ENCODE measurements around the gene MAN1A1.

DNA sequence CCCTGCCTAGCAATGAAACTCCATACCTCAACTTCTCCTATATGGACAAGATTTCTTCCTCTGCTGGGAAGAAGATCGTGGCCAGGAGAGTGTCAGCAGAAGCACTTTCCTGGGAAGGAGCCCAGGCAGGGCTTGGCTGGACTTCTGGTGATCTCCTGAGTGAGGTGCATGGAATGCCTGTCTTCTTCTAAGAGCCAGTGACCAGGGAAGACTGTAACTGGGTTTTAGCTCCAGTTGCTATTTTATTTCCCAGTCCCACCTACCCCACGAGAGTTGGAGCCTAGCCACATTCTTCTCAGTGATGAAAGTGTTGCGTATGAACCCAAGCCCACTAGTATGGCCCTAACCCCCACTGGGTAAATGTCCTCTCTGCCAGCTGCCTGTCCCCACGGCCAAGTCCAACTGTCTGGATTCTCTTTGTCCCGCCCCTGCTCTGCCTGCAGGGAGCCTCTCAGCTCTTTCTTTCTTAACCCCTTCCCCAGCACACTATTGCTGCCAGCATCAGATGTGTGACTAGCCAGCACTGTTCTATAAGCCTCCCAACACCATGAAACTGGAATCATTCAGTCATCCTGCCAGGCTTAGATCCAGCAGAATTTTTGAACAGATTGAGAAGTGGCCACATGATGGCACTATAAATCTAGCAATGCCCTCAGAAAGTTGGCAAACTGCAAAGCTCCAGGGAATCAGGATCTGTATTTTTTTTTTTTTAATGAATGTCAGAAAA is 201.3 kb downstream of the MAN1A1 start:
- TF ChIP-seq, protein P1, sequence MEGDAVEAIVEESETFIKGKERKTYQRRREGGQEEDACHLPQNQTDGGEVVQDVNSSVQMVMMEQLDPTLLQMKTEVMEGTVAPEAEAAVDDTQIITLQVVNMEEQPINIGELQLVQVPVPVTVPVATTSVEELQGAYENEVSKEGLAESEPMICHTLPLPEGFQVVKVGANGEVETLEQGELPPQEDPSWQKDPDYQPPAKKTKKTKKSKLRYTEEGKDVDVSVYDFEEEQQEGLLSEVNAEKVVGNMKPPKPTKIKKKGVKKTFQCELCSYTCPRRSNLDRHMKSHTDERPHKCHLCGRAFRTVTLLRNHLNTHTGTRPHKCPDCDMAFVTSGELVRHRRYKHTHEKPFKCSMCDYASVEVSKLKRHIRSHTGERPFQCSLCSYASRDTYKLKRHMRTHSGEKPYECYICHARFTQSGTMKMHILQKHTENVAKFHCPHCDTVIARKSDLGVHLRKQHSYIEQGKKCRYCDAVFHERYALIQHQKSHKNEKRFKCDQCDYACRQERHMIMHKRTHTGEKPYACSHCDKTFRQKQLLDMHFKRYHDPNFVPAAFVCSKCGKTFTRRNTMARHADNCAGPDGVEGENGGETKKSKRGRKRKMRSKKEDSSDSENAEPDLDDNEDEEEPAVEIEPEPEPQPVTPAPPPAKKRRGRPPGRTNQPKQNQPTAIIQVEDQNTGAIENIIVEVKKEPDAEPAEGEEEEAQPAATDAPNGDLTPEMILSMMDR (IDR thresholded peaks at IDR 0.05) = peak in 5 of 6 experiments; percentile 28 to 77 (median 68)
- no peak for TF ChIP-seq POLR2A (IDR thresholded peaks at IDR 0.05)

All from thyroid gland (tissue), 4 donors.